Measurements from ENCODE around the gene OTOG.

DNA sequence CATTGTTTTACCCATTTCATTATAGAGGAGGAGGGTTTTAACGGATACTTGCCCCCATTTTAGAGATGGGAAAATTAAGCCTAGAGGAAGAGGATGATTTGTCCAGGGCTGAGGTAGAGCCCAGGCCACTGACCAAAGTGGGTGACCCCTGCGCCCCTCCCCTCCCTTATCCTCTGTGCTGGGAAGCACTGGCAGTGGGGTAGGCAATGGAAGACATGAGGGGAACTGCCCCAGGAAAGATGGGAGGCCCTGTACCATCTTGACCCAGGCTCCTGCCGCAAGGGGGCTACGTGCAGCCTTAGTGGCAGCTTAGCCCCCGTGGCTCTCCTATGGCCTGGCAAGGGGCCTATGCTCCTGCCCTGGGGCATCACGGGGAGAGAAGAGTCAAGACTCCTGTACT, 95.9 kb downstream of the OTOG start:
- TF ChIP-seq, protein P1, sequence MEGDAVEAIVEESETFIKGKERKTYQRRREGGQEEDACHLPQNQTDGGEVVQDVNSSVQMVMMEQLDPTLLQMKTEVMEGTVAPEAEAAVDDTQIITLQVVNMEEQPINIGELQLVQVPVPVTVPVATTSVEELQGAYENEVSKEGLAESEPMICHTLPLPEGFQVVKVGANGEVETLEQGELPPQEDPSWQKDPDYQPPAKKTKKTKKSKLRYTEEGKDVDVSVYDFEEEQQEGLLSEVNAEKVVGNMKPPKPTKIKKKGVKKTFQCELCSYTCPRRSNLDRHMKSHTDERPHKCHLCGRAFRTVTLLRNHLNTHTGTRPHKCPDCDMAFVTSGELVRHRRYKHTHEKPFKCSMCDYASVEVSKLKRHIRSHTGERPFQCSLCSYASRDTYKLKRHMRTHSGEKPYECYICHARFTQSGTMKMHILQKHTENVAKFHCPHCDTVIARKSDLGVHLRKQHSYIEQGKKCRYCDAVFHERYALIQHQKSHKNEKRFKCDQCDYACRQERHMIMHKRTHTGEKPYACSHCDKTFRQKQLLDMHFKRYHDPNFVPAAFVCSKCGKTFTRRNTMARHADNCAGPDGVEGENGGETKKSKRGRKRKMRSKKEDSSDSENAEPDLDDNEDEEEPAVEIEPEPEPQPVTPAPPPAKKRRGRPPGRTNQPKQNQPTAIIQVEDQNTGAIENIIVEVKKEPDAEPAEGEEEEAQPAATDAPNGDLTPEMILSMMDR (IDR thresholded peaks at IDR 0.05): no peak
- no peak for TF ChIP-seq POLR2AphosphoS5 (IDR thresholded peaks at IDR 0.05)
- no peak for TF ChIP-seq EP300 (IDR thresholded peaks at IDR 0.05)
